Thyroid gland (tissue), 4 donors: Measurements from ENCODE around the gene SOX13.

Experiments
- CTCF ChIP-seq, 6 experiments: fragments of 200-600 bp in 3 of 6; fragments of 450-650 bp in 3 of 6; sonication (generic) in 3 of 6; IDR thresholded peaks; one replicate each; pipeline ENCODE4 v1.5.1; 2016 to 2019; ENCODE audit warnings: antibody characterized with exemption in 6 of 6, mild to moderate bottlenecking in 2 of 6, inconsistent platforms in 1 of 6, moderate library complexity in 1 of 6
- POLR2A ChIP-seq, 2 donors: fragments of 450-650 bp; IDR thresholded peaks; one replicate each; pipeline ENCODE4 v1.6.1; 2017; ENCODE audit warnings: antibody characterized with exemption in 2 of 2, mild to moderate bottlenecking in 2 of 2, moderate library complexity in 1 of 2

DNA sequence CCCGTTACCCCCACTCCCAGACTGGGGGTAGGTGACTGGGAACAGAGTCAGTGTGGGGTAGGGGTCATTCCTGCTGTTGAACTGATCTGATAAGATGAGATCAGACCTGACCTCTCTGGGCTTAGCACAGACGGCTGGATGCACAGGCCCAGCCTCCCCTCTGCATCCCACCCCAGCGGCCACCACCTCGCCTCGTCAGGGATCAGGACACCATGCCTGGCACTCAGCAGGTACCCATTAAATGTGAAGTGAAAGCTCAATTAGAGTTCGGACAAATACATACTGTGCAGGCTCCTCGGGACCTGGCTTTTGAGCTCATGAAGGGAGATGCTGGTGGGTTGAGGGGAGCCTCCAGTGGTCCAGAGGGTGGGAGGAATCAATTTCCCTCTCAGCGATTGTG, 15.7 kb downstream of the SOX13 start:
- no peak for TF ChIP-seq POLR2A (IDR thresholded peaks at IDR 0.05)
- no peak for TF ChIP-seq CTCF (IDR thresholded peaks at IDR 0.05)
